Kidney (tissue), 14 donors: ENCODE measurements around the gene MAPT. TPM values are rescaled to one million over a fixed set of nuclear protein-coding genes. Genes with fewer than 3 reads are reported as not detected.

ENCODE experiments used
- DNase-seq, 5 donors: peaks; one replicate each; pipeline ENCODE4 v3.0.0-alpha.2; 2013 to 2020
- FAIRE-seq: peaks from 2 replicates; lab custom pipeline; 2012; peaks lifted over from hg19 to GRCh38; lab: Jason Lieb, UNC
- H3K27ac ChIP-seq, 2 donors: one replicate each; pipeline ENCODE4 v1.7.0; 2013; ENCODE audit warnings: low read depth in 2 of 2, low read length in 2 of 2, inconsistent platforms in 1 of 2
- H3K27me3 ChIP-seq: one replicate; pipeline ENCODE4 v1.7.1; 2013; ENCODE audit warnings: low read length, inconsistent platforms; ENCODE audit not compliant: control insufficient read depth, insufficient read depth
- H3K36me3 ChIP-seq, 3 donors: one replicate each; pipeline versions ENCODE4 v1.7.0 to v1.7.1; 2013; ENCODE audit warnings: low read length in 3 of 3, control low read depth in 1 of 3, inconsistent platforms in 1 of 3; ENCODE audit not compliant: insufficient read depth in 3 of 3, control insufficient read depth in 2 of 3
- H3K4me1 ChIP-seq, 3 donors: one replicate each; pipeline versions ENCODE4 v1.7.0 to v1.7.1; 2013; ENCODE audit warnings: low read length in 3 of 3, inconsistent platforms in 1 of 3, low read depth in 1 of 3; ENCODE audit not compliant: control insufficient read depth in 2 of 3, insufficient read depth in 2 of 3
- H3K4me3 ChIP-seq, 3 donors: one replicate each; pipeline versions ENCODE4 v1.7.0 to v1.8.1; 2013; ENCODE audit warnings: low read length in 3 of 3, control low read depth in 1 of 3, inconsistent platforms in 1 of 3
- H3K9ac ChIP-seq, 3 donors: one replicate each; pipeline versions ENCODE4 v1.7.0 to v1.7.1; 2013; ENCODE audit warnings: low read length in 3 of 3, control low read depth in 1 of 3, inconsistent platforms in 1 of 3
- H3K9me3 ChIP-seq, 3 donors: one replicate each; pipeline versions ENCODE4 v1.7.0 to v1.7.1; 2013; ENCODE audit warnings: low read length in 3 of 3, control low read depth in 1 of 3, inconsistent platforms in 1 of 3; ENCODE audit not compliant: control insufficient read depth in 2 of 3, insufficient read depth in 1 of 3
- CTCF ChIP-seq: IDR thresholded peaks from 3 replicates; pipeline ENCODE4 v1.5.1; 2012; ENCODE audit warnings: mild to moderate bottlenecking, moderate library complexity, borderline replicate concordance; ENCODE audit not compliant: insufficient read depth; ENCODE audit errors: extremely low read depth
- intact Hi-C: fragments of 100-400 bp; cut with DNase I; formaldehyde crosslinking; loops from one replicate; pipeline ENCODE4 v1.11.1; 2022
- polyA plus RNA-seq: library from polyadenylated mRNA; stranded (reverse); fragments of 350-450 nt; fragmentation: Illumina TruSeq; extraction: RNeasy Lipid Tissue Mini Kit (QIAGEN cat#74804); gene quantifications from one replicate; pipeline ENCODE4 v1.2.3, GENCODE V29; 2014; ENCODE audit warnings: low read depth, low replicate concordance; ENCODE audit not compliant: insufficient read depth
- total RNA-seq: library from RNA; stranded (reverse); fragmentation: NEBNext Ultra II Directional; extraction: Animal tissue kit (Norgen Biotek cat#: 25700); gene quantifications from one replicate; pipeline ENCODE4 v1.2.1, GENCODE V29; 2021
- donor health status: control.
- donor health status: control.
- donor health status: control.
- donor health status: control.
- donor health status: control.
- donor health status: DM: yes; HTN: yes; CAD: no.
- donor health status: Normal renal cell carcinoma (clear cell type).

Gene MAPT
- total and polyA plus RNA-seq, 2 donors from 2014 or later: 2.9 to 15.4 TPM

- no peaks in the 10 kb centered on the region for H3K36me3 ChIP-seq
- peaks cover 0 to 5% (median 2%) of the 10 kb centered on the region in 3 donors for H3K4me1 ChIP-seq
- DNase-seq (no peak), FAIRE-seq (no peak)
- H3K9me3 ChIP-seq: peaks cover 0 to 9% (median 3%) of the 10 kb centered on the region in 3 donors
- intact Hi-C loops: no loop called here
- H3K9ac ChIP-seq: no peak overlapping the region
- H3K27ac ChIP-seq: no peak overlapping the region
- no peak overlapping the region for H3K4me3 ChIP-seq
- H3K27me3 ChIP-seq: no peaks in the 10 kb centered on the region
- TF ChIP-seq CTCF: no peak
These were observed 36.1 kb downstream of the MAPT start for GRCh38 chr17:45930420-45930951.

- H3K9me3 ChIP-seq: peaks cover 0 to 9% (median 3%) of the 10 kb centered on the region in 3 donors
- H3K27ac ChIP-seq: no peak overlapping the region
- peaks cover 0 to 13% (median 2%) of the 10 kb centered on the region in 3 donors for H3K4me1 ChIP-seq
- DNase-seq (no peak), FAIRE-seq (no peak)
- no peak overlapping the region for H3K9ac ChIP-seq
- no peaks in the 10 kb centered on the region for H3K27me3 ChIP-seq
- H3K4me3 ChIP-seq: no peak overlapping the region
- TF ChIP-seq CTCF: no peak
- intact Hi-C loops: no loop called here
- no peaks in the 10 kb centered on the region for H3K36me3 ChIP-seq
These were observed 37.3 kb downstream of the MAPT start for GRCh38 chr17:45931677-45932076.

- FAIRE-seq: no peak
- intact Hi-C loops: no loop called here
- no peak overlapping the region for H3K9ac ChIP-seq
- no peak for TF ChIP-seq CTCF
- no peaks in the 10 kb centered on the region for H3K9me3 ChIP-seq
- peak overlapping the region in 1 of 2 donors; percentile 74 for H3K27ac ChIP-seq
- H3K4me1 ChIP-seq: peaks cover 0 to 14% (median 2%) of the 10 kb centered on the region in 3 donors
- no peak for DNase-seq
- H3K27me3 ChIP-seq: no peaks in the 10 kb centered on the region
- peak overlapping the region in 1 of 3 donors; percentile 23 for H3K4me3 ChIP-seq
- no peaks in the 10 kb centered on the region for H3K36me3 ChIP-seq
These were observed 40.0 kb downstream of the MAPT start for GRCh38 chr17:45934044-45934979.
